Chondrocyte (in vitro differentiated cells): ENCODE results near the gene NINL. TPM values are rescaled to one million over a fixed set of nuclear protein-coding genes. Genes with fewer than 3 reads are reported as not detected.

ENCODE experiments used
- DNase-seq: peaks from one replicate; pipeline ENCODE4 v3.0.0; 2021; ENCODE audit warnings: mixed read lengths, low spot score
- H3K27ac Mint-ChIP-seq: one replicate; pipeline ENCODE4 v1.8.0; 2021; ENCODE audit warnings: mild to moderate bottlenecking, moderate library complexity, mixed read lengths; ENCODE audit not compliant: unreplicated experiment
- H3K27me3 Mint-ChIP-seq: 2 replicates; pipeline ENCODE4 v1.8.0; 2021; ENCODE audit warnings: low read depth, mixed read lengths
- H3K36me3 Mint-ChIP-seq: 2 replicates; pipeline ENCODE4 v1.8.0; 2021; ENCODE audit warnings: low read depth, mixed read lengths
- H3K4me1 Mint-ChIP-seq: 2 replicates; pipeline ENCODE4 v1.8.0; 2021; ENCODE audit warnings: low read depth, mild to moderate bottlenecking, mixed read lengths
- H3K4me3 Mint-ChIP-seq: one replicate; pipeline ENCODE4 v1.8.0; 2021; ENCODE audit warnings: mild to moderate bottlenecking, moderate library complexity, mixed read lengths; ENCODE audit not compliant: unreplicated experiment
- H3K9me3 Mint-ChIP-seq: 2 replicates; pipeline ENCODE4 v1.8.0; 2021; ENCODE audit warnings: low read depth, mixed read lengths
- CTCF ChIP-seq: fragments of 200-600 bp; sonication (generic); IDR thresholded peaks from 2 replicates; pipeline ENCODE4 v1.5.0; 2021; ENCODE audit warnings: antibody characterized with exemption, mild to moderate bottlenecking, moderate library complexity
- total RNA-seq: library from RNA; stranded (reverse); gene quantifications from 3 replicates; pipeline ENCODE4 v1.2.1, GENCODE V29; 2021

Gene NINL
- total RNA-seq, 1 donor from 2014 or later = 10.6 TPM

- Mint-ChIP-seq H3K4me1 (no peaks in the 10 kb centered on the region), H3K27me3 (no peaks in the 10 kb centered on the region), H3K27ac (no peak overlapping the region), H3K36me3 (peaks cover 41% of the 10 kb centered on the region), H3K4me3 (no peak overlapping the region), H3K9me3 (peaks cover 26% of the 10 kb centered on the region)
- DNase-seq = no peak
- no peak for TF ChIP-seq CTCF
These were observed 68.2 kb downstream of the NINL start for GRCh38 chr20:25517124-25517523.

- H3K27ac Mint-ChIP-seq = no peak overlapping the region
- no peaks in the 10 kb centered on the region for H3K4me1 Mint-ChIP-seq
- peaks cover 44% of the 10 kb centered on the region for H3K36me3 Mint-ChIP-seq
- no peaks in the 10 kb centered on the region for H3K27me3 Mint-ChIP-seq
- DNase-seq = no peak
- H3K4me3 Mint-ChIP-seq = no peak overlapping the region
- TF ChIP-seq CTCF = no peak
- peaks cover 22% of the 10 kb centered on the region for H3K9me3 Mint-ChIP-seq
These were observed 70.5 kb downstream of the NINL start for GRCh38 chr20:25514747-25515340.

- H3K4me3 Mint-ChIP-seq = no peak overlapping the region
- H3K27ac Mint-ChIP-seq = no peak overlapping the region
These were observed 71.1 kb downstream of the NINL start for GRCh38 chr20:25514195-25514594.

GRCh38 chr20:25512709-25513108 lies 72.6 kb downstream of the NINL start:
- Mint-ChIP-seq H3K36me3 (peaks cover 54% of the 10 kb centered on the region), H3K9me3 (peaks cover 22% of the 10 kb centered on the region), H3K27me3 (no peaks in the 10 kb centered on the region), H3K4me3 (no peak overlapping the region), H3K4me1 (peaks cover 17% of the 10 kb centered on the region), H3K27ac (no peak overlapping the region)
- TF ChIP-seq CTCF = no peak
- no peak for DNase-seq

More at GRCh38 chr20:25514195-25514594, 71.1 kb downstream of the NINL start:
- no peak for TF ChIP-seq CTCF
- H3K36me3 Mint-ChIP-seq = peaks cover 49% of the 10 kb centered on the region
- H3K9me3 Mint-ChIP-seq = peaks cover 22% of the 10 kb centered on the region
- peaks cover 2% of the 10 kb centered on the region for H3K4me1 Mint-ChIP-seq
- H3K27me3 Mint-ChIP-seq = no peaks in the 10 kb centered on the region
- no peak for DNase-seq

- DNase-seq = no peak
- Mint-ChIP-seq H3K36me3 (peaks cover 54% of the 10 kb centered on the region), H3K4me1 (peaks cover 22% of the 10 kb centered on the region), H3K9me3 (peaks cover 22% of the 10 kb centered on the region), H3K4me3 (no peak overlapping the region), H3K27me3 (no peaks in the 10 kb centered on the region), H3K27ac (no peak overlapping the region)
- no peak for TF ChIP-seq CTCF
These were observed 74.1 kb downstream of the NINL start for GRCh38 chr20:25511183-25511582.
